GM19351 (cell line): ENCODE measurements around the gene HOXB4.

Source experiments
- ATAC-seq: cut with Tn5 transposase; IDR thresholded peaks from one replicate; pipeline ENCODE4 v1.9.1; 2021; ENCODE audit warnings: mild to moderate bottlenecking, moderate library complexity; ENCODE audit not compliant: unreplicated experiment

Gene HOXB4

GRCh38 chr17:48615047-48615962, 37.2 kb upstream of the HOXB4 start, which contains the start of gene HOXB8:
Gene HOXB8, minus strand, starts transcription at chr17:48615292. Its CDS starts 588 bp downstream, at chr17:48614704.
- ATAC-seq = no peak

- ATAC-seq = no peak
Measured at GRCh38 chr17:48613862-48614694, 35.9 kb upstream of the HOXB4 start.

- no peak for ATAC-seq
Measured at GRCh38 chr17:48612854-48613691, 34.9 kb upstream of the HOXB4 start.

- no peak for ATAC-seq
Measured at GRCh38 chr17:48612456-48612853, 34.3 kb upstream of the HOXB4 start.

- ATAC-seq = no peak
Measured at GRCh38 chr17:48611681-48612455, 33.7 kb upstream of the HOXB4 start.

GRCh38 chr17:48611213-48611612, 33.1 kb upstream of the HOXB4 start:
- no peak for ATAC-seq

- ATAC-seq = no peak
Measured at GRCh38 chr17:48610282-48611211, 32.4 kb upstream of the HOXB4 start, which contains the start of gene HOXB7. Gene HOXB7, minus strand, starts transcription at chr17:48611017. Its CDS starts 99 bp downstream, at chr17:48610918.

- ATAC-seq = no peak
Measured at GRCh38 chr17:48609759-48610281, 31.7 kb upstream of the HOXB4 start.

GRCh38 chr17:48609033-48609432, 30.9 kb upstream of the HOXB4 start:
- ATAC-seq = no peak

GRCh38 chr17:48608494-48608834, 30.3 kb upstream of the HOXB4 start:
- no peak for ATAC-seq

- no peak for ATAC-seq
Measured at GRCh38 chr17:48606892-48607614, 28.9 kb upstream of the HOXB4 start.

GRCh38 chr17:48605991-48606891, 28.1 kb upstream of the HOXB4 start:
- ATAC-seq = no peak

GRCh38 chr17:48605409-48605919, 27.3 kb upstream of the HOXB4 start:
- no peak for ATAC-seq

GRCh38 chr17:48604770-48605329, 26.7 kb upstream of the HOXB4 start, which contains the start of gene HOXB6:
Gene HOXB6, minus strand, starts transcription at chr17:48604986. Its CDS starts 6,836 bp downstream, at chr17:48598150.
- ATAC-seq = no peak

GRCh38 chr17:48603959-48604769, 26.0 kb upstream of the HOXB4 start:
- ATAC-seq = no peak
